AG04449 (cell line): ENCODE data around the gene UBE3B.

Experiments used
- CTCF ChIA-PET: fragments of 350-600 bp; formaldehyde crosslinking; extraction: SDS; loops from one replicate; lab custom pipeline; 2021; ENCODE audit warnings: antibody characterized with exemption; lab: Yijun Ruan, JAX
- POLR2A ChIA-PET: fragments of 400-600, 350-600 bp; formaldehyde crosslinking; extraction: SDS; loops from one replicate; lab custom pipeline; 2020; ENCODE audit warnings: antibody characterized with exemption, inconsistent platforms; lab: Yijun Ruan, JAX
- DNase-seq: peaks from one replicate; pipeline ENCODE4 v3.0.0-alpha.2; 2010; ENCODE audit warnings: low read depth, low spot score
- H3K4me3 ChIP-seq: 2 replicates; pipeline ENCODE4 v1.5.1; 2011; ENCODE audit warnings: low read depth, mild to moderate bottlenecking, control low read depth, low read length
- CTCF ChIP-seq: IDR thresholded peaks from one replicate; pipeline ENCODE4 v1.5.1; 2011; ENCODE audit warnings: mild to moderate bottlenecking, moderate library complexity, low read length, control low read depth, inconsistent platforms; ENCODE audit not compliant: insufficient read depth; ENCODE audit errors: missing control alignments

The UBE3B gene

GRCh38 chr12:109481863-109482262 is 4.4 kb downstream of the UBE3B start:
- POLR2A ChIA-PET = no interaction called here
- no peak overlapping the region for H3K4me3 ChIP-seq

GRCh38 chr12:109482491-109482890 is 5.1 kb downstream of the UBE3B start:
- CTCF ChIA-PET = interaction anchor here (1.1 to 4.5 kb wide), 3 partner anchors 10 to 54 kb away, joined by 3 to 37 read pairs (median 3); no protein-coding TSS in a partner anchor
- no peak for DNase-seq
- no peak for TF ChIP-seq CTCF
- POLR2A ChIA-PET = no interaction called here
- H3K4me3 ChIP-seq = no peak overlapping the region

More at GRCh38 chr12:109481863-109482262, 4.4 kb downstream of the UBE3B start:
- TF ChIP-seq CTCF = no peak
- CTCF ChIA-PET = interaction anchor here (3.1 to 4.5 kb wide), 2 partner anchors 38 to 53 kb away, joined by 8 to 37 read pairs; no protein-coding TSS in a partner anchor
- no peak for DNase-seq

- DNase-seq = no peak
- no peak for TF ChIP-seq CTCF
- H3K4me3 ChIP-seq = no peak overlapping the region
- ChIA-PET POLR2A (no interaction called here), CTCF (interaction anchor here (1.1 to 4.5 kb wide), 4 partner anchors 10 to 54 kb away, joined by 3 to 37 read pairs (median 4); no protein-coding TSS in a partner anchor)
Measured at GRCh38 chr12:109482894-109483293, 5.5 kb downstream of the UBE3B start.

GRCh38 chr12:109483346-109483745 is 5.9 kb downstream of the UBE3B start:
- no peak for TF ChIP-seq CTCF
- DNase-seq = no peak
- ChIA-PET CTCF (interaction anchor here (1.1 to 4.5 kb wide), 4 partner anchors 9 to 55 kb away, joined by 3 to 37 read pairs (median 4); no protein-coding TSS in a partner anchor), POLR2A (no interaction called here)
- H3K4me3 ChIP-seq = no peak overlapping the region

GRCh38 chr12:109485201-109485600 is 7.8 kb downstream of the UBE3B start:
- ChIA-PET CTCF (interaction anchor here (1.0 to 4.5 kb wide), 3 partner anchors 10 to 57 kb away, joined by 4 to 37 read pairs (median 6); no protein-coding TSS in a partner anchor), POLR2A (no interaction called here)
- no peak for TF ChIP-seq CTCF
- no peak overlapping the region for H3K4me3 ChIP-seq
- no peak for DNase-seq

- ChIA-PET POLR2A (no interaction called here), CTCF (interaction anchor here (0.6 to 0.7 kb wide), 2 partner anchors 9 to 32 kb away, joined by 3 read pairs; no protein-coding TSS in a partner anchor)
- H3K4me3 ChIP-seq = no peak overlapping the region
- TF ChIP-seq CTCF = no peak
- no peak for DNase-seq
Measured at GRCh38 chr12:109487181-109488050, 10.0 kb downstream of the UBE3B start.
